HCT116 (cell line): ENCODE data around the gene OR4D1. TPM values are rescaled to one million over a fixed set of nuclear protein-coding genes. Genes with fewer than 3 reads are reported as not detected.
A peak's percentile ranks its signal among the peaks of the same experiment; 100 is the strongest.

Source experiments
- ATAC-seq: fragments of 200-7000 bp; cut with Tn5 transposase; 2 replicates; pipeline ENCODE4 v1.9.1; 2020; ENCODE audit warnings: mild to moderate bottlenecking, moderate library complexity
- BruUV-seq: library from RNA; stranded (reverse); fragments of 400-500 nt; replicated peaks from 2 replicates; lab custom pipeline; 2021; lab: Mats Ljungman, UMichigan
- CTCF ChIA-PET: fragments of 300-600 bp; sonication (Branson Sonifier 250); formaldehyde crosslinking; loops from one replicate; lab custom pipeline; 2021; ENCODE audit warnings: antibody characterized with exemption; lab: Charles Lee
- POLR2A ChIA-PET: fragments of 300-600, 350-600 bp; sonication (Branson Sonifier 250); formaldehyde crosslinking; loops from one replicate; lab custom pipeline; 2021; ENCODE audit warnings: antibody characterized with exemption; lab: Charles Lee
- RAD21 ChIA-PET, 2 experiments: fragments of 300-600 bp; sonication (Branson Sonifier 250); formaldehyde crosslinking; loops; one replicate each; lab custom pipeline; 2023; ENCODE audit warnings: low total read pairs in 2 of 2; ENCODE audit not compliant: uncharacterized antibody in 2 of 2, unreplicated experiment in 2 of 2, low non-redundant PET in 1 of 2; lab: Charles Lee
- DNase-seq: peaks from one replicate; pipeline ENCODE4 v3.0.0-alpha.2; 2010; ENCODE audit warnings: low read depth, low spot score
- H2AFZ ChIP-seq: fragments of 200-600 bp; shearing (Covaris generic), sonication (generic); 2 replicates; pipeline ENCODE4 v1.6.1; 2017; ENCODE audit warnings: low read depth, mixed run types, mixed read lengths, antibody characterized with exemption, low read length; ENCODE audit not compliant: poor library complexity, severe bottlenecking
- H3K27ac ChIP-seq: 2 replicates; pipeline ENCODE4 v1.5.1; 2012; ENCODE audit warnings: low read depth, low read length
- H3K27me3 ChIP-seq: fragments of 200-600 bp; sonication (generic); 2 replicates; pipeline ENCODE4 v1.6.1; 2016; ENCODE audit warnings: mixed run types, low read length, mixed read lengths; ENCODE audit not compliant: insufficient read depth
- H3K36me3 ChIP-seq, 2 experiments: fragments of 200-500 bp in 1 of 2; fragments of 200-600 bp in 1 of 2; sonication (Bioruptor generic) in 1 of 2; sonication (generic) in 1 of 2; 2 replicates each; pipeline versions ENCODE4 v1.5.1 to v1.6.1; 2014 to 2016; ENCODE audit warnings: low read length in 2 of 2, inconsistent platforms in 1 of 2, mixed read lengths in 1 of 2, mixed run types in 1 of 2; ENCODE audit not compliant: insufficient read depth in 2 of 2, control insufficient read depth in 1 of 2
- H3K4me1 ChIP-seq, 2 experiments: fragments of 200-600 bp in 1 of 2; sonication (generic) in 1 of 2; 2 replicates each; pipeline versions ENCODE4 v1.5.1 to v1.6.1; 2012 to 2017; ENCODE audit warnings: low read length in 2 of 2, inconsistent platforms in 1 of 2, mild to moderate bottlenecking in 1 of 2, mixed read lengths in 1 of 2, mixed run types in 1 of 2, moderate library complexity in 1 of 2; ENCODE audit not compliant: insufficient read depth in 2 of 2, control insufficient read depth in 1 of 2
- H3K4me2 ChIP-seq: fragments of 200-600 bp; sonication (generic); 2 replicates; pipeline ENCODE4 v1.6.1; 2017; ENCODE audit warnings: mixed run types, low read length, mixed read lengths
- H3K4me3 ChIP-seq, 2 experiments: fragments of 200-600 bp in 1 of 2; sonication (generic) in 1 of 2; replicated peaks in 1 of 2; 2 replicates each; pipeline ENCODE4 v1.5.1; 2011 to 2016; ENCODE audit warnings: low read length in 2 of 2, control low read depth in 1 of 2, low read depth in 1 of 2, mild to moderate bottlenecking in 1 of 2, mixed read lengths in 1 of 2, mixed run types in 1 of 2
- H3K79me2 ChIP-seq: fragments of 200-600 bp; sonication (generic); 2 replicates; pipeline ENCODE4 v1.6.1; 2017; ENCODE audit warnings: mild to moderate bottlenecking, mixed run types, low read length, moderate library complexity, mixed read lengths; ENCODE audit not compliant: insufficient read depth
- H3K9ac ChIP-seq: fragments of 200-600 bp; sonication (generic); 2 replicates; pipeline ENCODE4 v1.6.1; 2016; ENCODE audit warnings: low read length, mixed read lengths
- H3K9me2 ChIP-seq: fragments of 200-600 bp; sonication (generic), shearing (Covaris generic); 2 replicates; pipeline ENCODE4 v1.6.1; 2017; ENCODE audit warnings: mixed run types, mild to moderate bottlenecking, moderate library complexity; ENCODE audit not compliant: insufficient read depth
- H3K9me3 ChIP-seq, 2 experiments: fragments of 200-500 bp in 1 of 2; fragments of 200-600 bp in 1 of 2; sonication (Bioruptor generic) in 1 of 2; sonication (generic) in 1 of 2; 2 replicates each; pipeline ENCODE4 v1.6.1; 2014 to 2017; ENCODE audit warnings: low read length in 2 of 2, mixed read lengths in 2 of 2, inconsistent platforms in 1 of 2, low read depth in 1 of 2, mild to moderate bottlenecking in 1 of 2, mixed run types in 1 of 2, moderate library complexity in 1 of 2; ENCODE audit not compliant: control insufficient read depth in 1 of 2, insufficient read depth in 1 of 2
- H4K20me1 ChIP-seq: fragments of 200-600 bp; sonication (generic), shearing (Covaris generic); 2 replicates; pipeline ENCODE4 v1.6.1; 2017; ENCODE audit warnings: mixed run types, mild to moderate bottlenecking, moderate library complexity; ENCODE audit not compliant: insufficient read depth
- CBX3 ChIP-seq: IDR thresholded peaks from 2 replicates; pipeline ENCODE4 v1.6.1; 2012; ENCODE audit warnings: low read depth
- CEBPB ChIP-seq: IDR thresholded peaks from 2 replicates; pipeline ENCODE4 v1.6.1; 2012; ENCODE audit warnings: low read depth
- CTCF ChIP-seq, 3 experiments: fragments of 200-600 bp in 1 of 3; sonication (generic) in 1 of 3; IDR thresholded peaks in 2 of 3; conservative IDR thresholded peaks in 1 of 3; 2 replicates each; pipeline ENCODE4 v1.5.1; 2012 to 2017; ENCODE audit warnings: low read depth in 2 of 3, low read length in 2 of 3, antibody characterized with exemption in 1 of 3, borderline replicate concordance in 1 of 3, control low read depth in 1 of 3, mild to moderate bottlenecking in 1 of 3, mixed read lengths in 1 of 3, mixed run types in 1 of 3, moderate library complexity in 1 of 3; ENCODE audit not compliant: insufficient read depth in 1 of 3
- ELF1 ChIP-seq: IDR thresholded peaks from 2 replicates; pipeline ENCODE4 v1.6.1; 2012; ENCODE audit warnings: low read depth, borderline replicate concordance
- EZH2 ChIP-seq: fragments of 200-600 bp; sonication (generic); IDR thresholded peaks from 2 replicates; pipeline ENCODE4 v1.6.1; 2017; ENCODE audit warnings: antibody characterized with exemption, mixed run types
- FOSL1 ChIP-seq: IDR thresholded peaks from 2 replicates; pipeline ENCODE4 v1.6.1; 2012; ENCODE audit warnings: low read depth
- JUND ChIP-seq: IDR thresholded peaks from 2 replicates; pipeline ENCODE4 v1.6.1; 2012
- POLR2A ChIP-seq: IDR thresholded peaks from 2 replicates; pipeline ENCODE4 v1.7.0; 2011; ENCODE audit warnings: borderline replicate concordance; ENCODE audit not compliant: insufficient read depth, insufficient read length; ENCODE audit errors: extremely low read depth
- POLR2AphosphoS5 ChIP-seq: IDR thresholded peaks from 2 replicates; pipeline ENCODE4 v1.6.1; 2011; ENCODE audit warnings: mild to moderate bottlenecking, low read depth, low read length, moderate library complexity
- RAD21 ChIP-seq: IDR thresholded peaks from 2 replicates; pipeline ENCODE4 v1.6.1; 2012; ENCODE audit warnings: low read depth, mild to moderate bottlenecking
- SIN3A ChIP-seq: IDR thresholded peaks from 2 replicates; pipeline ENCODE4 v1.6.1; 2012; ENCODE audit warnings: low read depth
- SP1 ChIP-seq: IDR thresholded peaks from 2 replicates; pipeline ENCODE4 v1.6.1; 2012; ENCODE audit warnings: low read depth
- TCF7L2 ChIP-seq: IDR thresholded peaks from 2 replicates; pipeline ENCODE4 v1.7.0; 2011; ENCODE audit warnings: borderline replicate concordance, inconsistent platforms; ENCODE audit not compliant: insufficient read depth, insufficient read length; ENCODE audit errors: extremely low read depth
- YY1 ChIP-seq: IDR thresholded peaks from 2 replicates; pipeline ENCODE4 v1.6.1; 2011; ENCODE audit warnings: low read length, low read depth, moderate library complexity, mild to moderate bottlenecking; ENCODE audit not compliant: insufficient replicate concordance; ENCODE audit errors: extremely low read depth
- ZFX ChIP-seq: fragments of 450-650 bp; IDR thresholded peaks from 2 replicates; pipeline ENCODE4 v1.6.1; 2017
- intact Hi-C: fragments of 100-400 bp; cut with micrococcal nuclease; formaldehyde crosslinking; loops from 2 replicates; pipeline ENCODE4 v1.10.0; 2022
- total RNA-seq: library from RNA; stranded (reverse); gene quantifications from one replicate; pipeline ENCODE4 v1.2.1, GENCODE V29; 2021; ENCODE audit not compliant: unreplicated experiment
- TF ChIP-seq, protein P1 (sequence below): IDR thresholded peaks from 2 replicates; pipeline ENCODE4 v1.6.1; 2012
- TF ChIP-seq, protein P2 (sequence below): IDR thresholded peaks from 2 replicates; pipeline ENCODE4 v1.6.1; 2011; ENCODE audit warnings: mild to moderate bottlenecking, low read length, moderate library complexity; ENCODE audit not compliant: insufficient replicate concordance; ENCODE audit errors: extremely low read depth
- TF ChIP-seq, protein P3 (sequence below): IDR thresholded peaks from 2 replicates; pipeline ENCODE4 v1.6.1; 2012; ENCODE audit warnings: low read depth
- TF ChIP-seq, protein P4 (sequence below): IDR thresholded peaks from 2 replicates; pipeline ENCODE4 v1.6.1; 2012

OR4D1 gene
- total RNA-seq, 1 experiment from 2014 or later: not detected

GRCh38 chr17:58112970-58113631, 35.1 kb upstream of the OR4D1 start:
- intact Hi-C loops: loop anchor here (1.0 to 10.0 kb wide), 9 partner anchors 114 to 992 kb away; partner anchors contain the start of genes CCDC182 and MRPS23
- Histone ChIP-seq H3K4me2 (peak overlapping the region; percentile 43), H3K79me2 (no peaks in the 10 kb centered on the region), H3K9ac (no peak overlapping the region), H3K27me3 (peaks cover 12% of the 10 kb centered on the region; the same call in 1 of the 2 replicates), H3K9me2 (no peaks in the 10 kb centered on the region), H3K4me1 (peaks cover 0 to 3% of the 10 kb centered on the region in 2 experiments; a peak in 1 of 4 replicates), H3K36me3 (no peaks in the 10 kb centered on the region), H3K9me3 (no peaks in the 10 kb centered on the region), H2AFZ (peak overlapping the region; percentile 47), H4K20me1 (no peaks in the 10 kb centered on the region), H3K4me3 (no peak overlapping the region), H3K27ac (no peak overlapping the region)
- DNase-seq: peak; percentile 79
- RAD21 ChIA-PET: interaction anchor here (0.9 to 1.4 kb wide), 2 partner anchors 106 to 253 kb away, joined by 3 to 8 read pairs; partner anchors contain the start of gene SRSF1 (in 1 of the 2)
- CTCF ChIA-PET: interaction anchor here (0.6 to 1.9 kb wide), 16 partner anchors 9 to 1007 kb away, joined by 3 to 7 read pairs (median 3); no protein-coding TSS in a partner anchor
- ATAC-seq: peak; percentile 93
- POLR2A ChIA-PET: no interaction called here
- no TSS peak for BruUV-seq
- no peak for TF ChIP-seq FOSL1
- no peak for TF ChIP-seq POLR2A
- TF ChIP-seq, protein P1, sequence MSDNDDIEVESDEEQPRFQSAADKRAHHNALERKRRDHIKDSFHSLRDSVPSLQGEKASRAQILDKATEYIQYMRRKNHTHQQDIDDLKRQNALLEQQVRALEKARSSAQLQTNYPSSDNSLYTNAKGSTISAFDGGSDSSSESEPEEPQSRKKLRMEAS: peak; percentile 22; the same call in 1 of the 2 replicates
- TF ChIP-seq CEBPB: no peak
- TF ChIP-seq, protein P2, sequence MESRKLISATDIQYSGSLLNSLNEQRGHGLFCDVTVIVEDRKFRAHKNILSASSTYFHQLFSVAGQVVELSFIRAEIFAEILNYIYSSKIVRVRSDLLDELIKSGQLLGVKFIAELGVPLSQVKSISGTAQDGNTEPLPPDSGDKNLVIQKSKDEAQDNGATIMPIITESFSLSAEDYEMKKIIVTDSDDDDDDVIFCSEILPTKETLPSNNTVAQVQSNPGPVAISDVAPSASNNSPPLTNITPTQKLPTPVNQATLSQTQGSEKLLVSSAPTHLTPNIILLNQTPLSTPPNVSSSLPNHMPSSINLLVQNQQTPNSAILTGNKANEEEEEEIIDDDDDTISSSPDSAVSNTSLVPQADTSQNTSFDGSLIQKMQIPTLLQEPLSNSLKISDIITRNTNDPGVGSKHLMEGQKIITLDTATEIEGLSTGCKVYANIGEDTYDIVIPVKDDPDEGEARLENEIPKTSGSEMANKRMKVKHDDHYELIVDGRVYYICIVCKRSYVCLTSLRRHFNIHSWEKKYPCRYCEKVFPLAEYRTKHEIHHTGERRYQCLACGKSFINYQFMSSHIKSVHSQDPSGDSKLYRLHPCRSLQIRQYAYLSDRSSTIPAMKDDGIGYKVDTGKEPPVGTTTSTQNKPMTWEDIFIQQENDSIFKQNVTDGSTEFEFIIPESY: no peak
- peak; percentile 31; the same call in 1 of the 2 replicates for TF ChIP-seq CBX3
- TF ChIP-seq SIN3A: no peak
- no peak for TF ChIP-seq ZFX
- TF ChIP-seq, protein P3, sequence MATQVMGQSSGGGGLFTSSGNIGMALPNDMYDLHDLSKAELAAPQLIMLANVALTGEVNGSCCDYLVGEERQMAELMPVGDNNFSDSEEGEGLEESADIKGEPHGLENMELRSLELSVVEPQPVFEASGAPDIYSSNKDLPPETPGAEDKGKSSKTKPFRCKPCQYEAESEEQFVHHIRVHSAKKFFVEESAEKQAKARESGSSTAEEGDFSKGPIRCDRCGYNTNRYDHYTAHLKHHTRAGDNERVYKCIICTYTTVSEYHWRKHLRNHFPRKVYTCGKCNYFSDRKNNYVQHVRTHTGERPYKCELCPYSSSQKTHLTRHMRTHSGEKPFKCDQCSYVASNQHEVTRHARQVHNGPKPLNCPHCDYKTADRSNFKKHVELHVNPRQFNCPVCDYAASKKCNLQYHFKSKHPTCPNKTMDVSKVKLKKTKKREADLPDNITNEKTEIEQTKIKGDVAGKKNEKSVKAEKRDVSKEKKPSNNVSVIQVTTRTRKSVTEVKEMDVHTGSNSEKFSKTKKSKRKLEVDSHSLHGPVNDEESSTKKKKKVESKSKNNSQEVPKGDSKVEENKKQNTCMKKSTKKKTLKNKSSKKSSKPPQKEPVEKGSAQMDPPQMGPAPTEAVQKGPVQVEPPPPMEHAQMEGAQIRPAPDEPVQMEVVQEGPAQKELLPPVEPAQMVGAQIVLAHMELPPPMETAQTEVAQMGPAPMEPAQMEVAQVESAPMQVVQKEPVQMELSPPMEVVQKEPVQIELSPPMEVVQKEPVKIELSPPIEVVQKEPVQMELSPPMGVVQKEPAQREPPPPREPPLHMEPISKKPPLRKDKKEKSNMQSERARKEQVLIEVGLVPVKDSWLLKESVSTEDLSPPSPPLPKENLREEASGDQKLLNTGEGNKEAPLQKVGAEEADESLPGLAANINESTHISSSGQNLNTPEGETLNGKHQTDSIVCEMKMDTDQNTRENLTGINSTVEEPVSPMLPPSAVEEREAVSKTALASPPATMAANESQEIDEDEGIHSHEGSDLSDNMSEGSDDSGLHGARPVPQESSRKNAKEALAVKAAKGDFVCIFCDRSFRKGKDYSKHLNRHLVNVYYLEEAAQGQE: no peak
- TF ChIP-seq TCF7L2: peak; percentile 11
- TF ChIP-seq JUND: no peak
- TF ChIP-seq, protein P4, sequence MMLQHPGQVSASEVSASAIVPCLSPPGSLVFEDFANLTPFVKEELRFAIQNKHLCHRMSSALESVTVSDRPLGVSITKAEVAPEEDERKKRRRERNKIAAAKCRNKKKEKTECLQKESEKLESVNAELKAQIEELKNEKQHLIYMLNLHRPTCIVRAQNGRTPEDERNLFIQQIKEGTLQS: no peak
- peak; percentile 95 to 100 (median 99) for TF ChIP-seq CTCF (IDR thresholded peaks at IDR 0.05 in 2 of 3, conservative IDR thresholded peaks at IDR 0.05 in 1 of 3; ENCODE audit: borderline replicate concordance in 1 of 3, insufficient read depth in 1 of 3, low read depth in 2 of 3, low read length in 2 of 3)
- peak; percentile 64 for TF ChIP-seq YY1
- TF ChIP-seq ELF1: no peak
- peak; percentile 100 for TF ChIP-seq RAD21
- no peak for TF ChIP-seq POLR2AphosphoS5
- TF ChIP-seq SP1: no peak
- TF ChIP-seq EZH2: no peak
